ENCODE measurements around the gene TBC1D19. TPM values are rescaled to one million over a fixed set of nuclear protein-coding genes. Genes with fewer than 3 reads are reported as not detected.

TBC1D19 gene
- total and polyA plus RNA-seq, 2 experiments from 2014 or later = 18.1 to 25.0 TPM

GRCh38 chr4:26557164-26557563, 26.7 kb upstream of the TBC1D19 start:
- peak; percentile 95 for DNase-seq
- H3K36me3 ChIP-seq (ENCODE audit: low read depth) = no peaks in the 10 kb centered on the region
- H4K20me1 ChIP-seq (ENCODE audit: insufficient read depth) = no peaks in the 10 kb centered on the region
- H3K9ac ChIP-seq = no peak overlapping the region
- no peak overlapping the region for H3K4me3 ChIP-seq
- H3K4me1 ChIP-seq (ENCODE audit: insufficient read depth) = peaks cover 22% of the 10 kb centered on the region
- in situ Hi-C loops (cut with MboI) = no loop called here
- peak overlapping the region; percentile 33 for H3K4me2 ChIP-seq (ENCODE audit: unreplicated experiment)
- no peaks in the 10 kb centered on the region for H3K9me2 ChIP-seq (ENCODE audit: insufficient read depth)
- no peaks in the 10 kb centered on the region for H3K79me2 ChIP-seq (ENCODE audit: insufficient read depth)
- no peaks in the 10 kb centered on the region for H3K27me3 ChIP-seq (replicated peaks; ENCODE audit: insufficient read depth)
- TF ChIP-seq EZH2phosphoT487 (IDR thresholded peaks at IDR 0.05; ENCODE audit: insufficient read depth, low read depth) = no peak
- TF ChIP-seq EZH2 (IDR thresholded peaks at IDR 0.05; ENCODE audit: insufficient read depth, poor library complexity, severe bottlenecking) = no peak
- no peak overlapping the region for H2AFZ ChIP-seq
- H3K9me3 ChIP-seq (ENCODE audit: low read depth) = no peaks in the 10 kb centered on the region
- peak overlapping the region; percentile 57; the same call in 1 of the 2 replicates for H3K27ac ChIP-seq
- H3F3A ChIP-seq (ENCODE audit: insufficient read depth) = peaks cover 17% of the 10 kb centered on the region

GRCh38 chr4:26558166-26558895, 25.6 kb upstream of the TBC1D19 start:
- in situ Hi-C loops (cut with MboI) = no loop called here
- Histone ChIP-seq H3K4me1 (ENCODE audit: insufficient read depth) (peaks cover 22% of the 10 kb centered on the region), H3K36me3 (ENCODE audit: low read depth) (no peaks in the 10 kb centered on the region), H4K20me1 (ENCODE audit: insufficient read depth) (no peaks in the 10 kb centered on the region), H3K9ac (no peak overlapping the region), H3K4me2 (ENCODE audit: unreplicated experiment) (no peak overlapping the region), H3K9me3 (ENCODE audit: low read depth) (no peaks in the 10 kb centered on the region), H3F3A (ENCODE audit: insufficient read depth) (peaks cover 17% of the 10 kb centered on the region), H2AFZ (no peak overlapping the region), H3K4me3 (no peak overlapping the region), H3K27ac (peak overlapping the region; percentile 57), H3K9me2 (ENCODE audit: insufficient read depth) (no peaks in the 10 kb centered on the region), H3K79me2 (ENCODE audit: insufficient read depth) (no peaks in the 10 kb centered on the region), H3K27me3 (replicated peaks; ENCODE audit: insufficient read depth) (no peaks in the 10 kb centered on the region)
- TF ChIP-seq EZH2 (IDR thresholded peaks at IDR 0.05; ENCODE audit: insufficient read depth, poor library complexity, severe bottlenecking) (no peak), EZH2phosphoT487 (IDR thresholded peaks at IDR 0.05; ENCODE audit: insufficient read depth, low read depth) (no peak)
- peak; percentile 26 for DNase-seq
- 63 to 69% methylated on average over 3 of the region's 3 CpGs for WGBS, 2 experiments (ENCODE audit: low coverage in 1 of 2, low lambda C conversion rate in 2 of 2, missing lambda C conversion rate in 2 of 2)

- no peak for DNase-seq
- Histone ChIP-seq H3K79me2 (ENCODE audit: insufficient read depth) (no peaks in the 10 kb centered on the region), H3F3A (ENCODE audit: insufficient read depth) (peaks cover 13% of the 10 kb centered on the region), H3K4me1 (ENCODE audit: insufficient read depth) (peaks cover 31% of the 10 kb centered on the region), H3K9me2 (ENCODE audit: insufficient read depth) (no peaks in the 10 kb centered on the region), H3K27ac (no peak overlapping the region), H3K27me3 (replicated peaks; ENCODE audit: insufficient read depth) (no peaks in the 10 kb centered on the region), H3K4me2 (ENCODE audit: unreplicated experiment) (no peak overlapping the region), H3K9me3 (ENCODE audit: low read depth) (no peaks in the 10 kb centered on the region), H4K20me1 (ENCODE audit: insufficient read depth) (no peaks in the 10 kb centered on the region), H3K36me3 (ENCODE audit: low read depth) (no peaks in the 10 kb centered on the region), H3K9ac (no peak overlapping the region), H2AFZ (no peak overlapping the region), H3K4me3 (no peak overlapping the region)
- no peak for TF ChIP-seq EZH2 (IDR thresholded peaks at IDR 0.05; ENCODE audit: insufficient read depth, poor library complexity, severe bottlenecking)
- TF ChIP-seq EZH2phosphoT487 (IDR thresholded peaks at IDR 0.05; ENCODE audit: insufficient read depth, low read depth) = no peak
- in situ Hi-C loops (cut with MboI) = no loop called here
Measured at GRCh38 chr4:26566133-26566532, 17.8 kb upstream of the TBC1D19 start.

- Histone ChIP-seq H3K36me3 (ENCODE audit: low read depth) (no peaks in the 10 kb centered on the region), H3K9me2 (ENCODE audit: insufficient read depth) (no peaks in the 10 kb centered on the region), H3K79me2 (ENCODE audit: insufficient read depth) (no peaks in the 10 kb centered on the region), H3K4me2 (ENCODE audit: unreplicated experiment) (peak overlapping the region; percentile 66), H3K4me3 (peak overlapping the region; percentile 30), H3K4me1 (ENCODE audit: insufficient read depth) (peaks cover 34% of the 10 kb centered on the region), H3K9me3 (ENCODE audit: low read depth) (no peaks in the 10 kb centered on the region), H3K27me3 (replicated peaks; ENCODE audit: insufficient read depth) (no peaks in the 10 kb centered on the region), H3K27ac (peak overlapping the region; percentile 79), H3F3A (ENCODE audit: insufficient read depth) (peaks cover 13% of the 10 kb centered on the region), H3K9ac (peak overlapping the region; percentile 19), H4K20me1 (ENCODE audit: insufficient read depth) (no peaks in the 10 kb centered on the region), H2AFZ (0 out of 2 replicates have a peak overlapping the region, but pooled peaks have one; percentile 3)
- 0 to 2% methylated on average over 3 of the region's 3 CpGs for WGBS, 2 experiments (ENCODE audit: low coverage in 1 of 2, low lambda C conversion rate in 2 of 2, missing lambda C conversion rate in 2 of 2)
- TF ChIP-seq EZH2 (IDR thresholded peaks at IDR 0.05; ENCODE audit: insufficient read depth, poor library complexity, severe bottlenecking) (no peak), EZH2phosphoT487 (IDR thresholded peaks at IDR 0.05; ENCODE audit: insufficient read depth, low read depth) (peak; percentile 95)
- DNase-seq = peak; percentile 94
- in situ Hi-C loops (cut with MboI) = no loop called here
Measured at GRCh38 chr4:26568446-26568994, 15.4 kb upstream of the TBC1D19 start.
